HFF-Myc (cell line): ENCODE data around the gene SMAD7.

ENCODE experiments used
- DNase-seq: peaks from one replicate; pipeline ENCODE4 v3.0.0-alpha.2; 2011; ENCODE audit warnings: low read depth; ENCODE audit errors: extremely low read depth
- H3K4me3 ChIP-seq: replicated peaks from 2 replicates; pipeline ENCODE4 v1.5.1; 2011; ENCODE audit warnings: low read depth, mild to moderate bottlenecking, control low read depth, low read length
- CTCF ChIP-seq: IDR thresholded peaks from 2 replicates; pipeline ENCODE4 v1.5.1; 2012; ENCODE audit warnings: mild to moderate bottlenecking, low read depth, low read length, control low read depth; ENCODE audit errors: missing control alignments

SMAD7 gene

GRCh38 chr18:48949050-48949605, 1.6 kb downstream of the SMAD7 start:
- peak overlapping the region; percentile 84 for H3K4me3 ChIP-seq
- TF ChIP-seq CTCF: no peak
- no peak for DNase-seq

- no peak for DNase-seq
- H3K4me3 ChIP-seq: peak overlapping the region; percentile 84
- no peak for TF ChIP-seq CTCF
Measured at GRCh38 chr18:48948112-48949049, 2.4 kb downstream of the SMAD7 start.

GRCh38 chr18:48947560-48947959, 3.2 kb downstream of the SMAD7 start:
- peak overlapping the region; percentile 84 for H3K4me3 ChIP-seq
- DNase-seq: no peak
- TF ChIP-seq CTCF: no peak

GRCh38 chr18:48947092-48947491, 3.7 kb downstream of the SMAD7 start:
- TF ChIP-seq CTCF: no peak
- peak overlapping the region; percentile 84 for H3K4me3 ChIP-seq
- no peak for DNase-seq

GRCh38 chr18:48946329-48946835, 4.4 kb downstream of the SMAD7 start:
- no peak for DNase-seq
- peak overlapping the region; percentile 84 for H3K4me3 ChIP-seq

GRCh38 chr18:48945953-48946217, 4.9 kb downstream of the SMAD7 start:
- TF ChIP-seq CTCF: no peak
- H3K4me3 ChIP-seq: no peak overlapping the region
- DNase-seq: no peak

More at GRCh38 chr18:48946329-48946835, 4.4 kb downstream of the SMAD7 start:
- no peak for TF ChIP-seq CTCF
